Type B pancreatic cell (in vitro differentiated cells): ENCODE measurements around the gene BLACAT1. TPM values are rescaled to one million over a fixed set of nuclear protein-coding genes. Genes with fewer than 3 reads are reported as not detected.

Experiments used
- DNase-seq: peaks from one replicate; pipeline ENCODE4 v3.0.0; 2021; ENCODE audit warnings: mixed read lengths; ENCODE audit not compliant: unreplicated experiment; ENCODE audit errors: extremely low spot score
- H3K27ac Mint-ChIP-seq: 2 replicates; pipeline ENCODE4 v1.8.0; 2021; ENCODE audit warnings: mild to moderate bottlenecking, mixed read lengths
- H3K27me3 Mint-ChIP-seq: 2 replicates; pipeline ENCODE4 v1.8.0; 2021; ENCODE audit warnings: mixed read lengths
- H3K36me3 Mint-ChIP-seq: 2 replicates; pipeline ENCODE4 v1.8.0; 2021; ENCODE audit warnings: mixed read lengths
- H3K4me1 Mint-ChIP-seq: one replicate; pipeline ENCODE4 v1.8.0; 2021; ENCODE audit warnings: mixed read lengths; ENCODE audit not compliant: unreplicated experiment
- H3K4me3 Mint-ChIP-seq: 2 replicates; pipeline ENCODE4 v1.8.0; 2021; ENCODE audit warnings: mild to moderate bottlenecking, mixed read lengths
- H3K9me3 Mint-ChIP-seq: 2 replicates; pipeline ENCODE4 v1.8.0; 2021; ENCODE audit warnings: mixed read lengths
- total RNA-seq: library from RNA; stranded (reverse); gene quantifications from 2 replicates; pipeline ENCODE4 v1.2.1, GENCODE V29; 2021; ENCODE audit warnings: low replicate concordance
- TF ChIP-seq, protein P1 (sequence below): fragments of 200-600 bp; sonication (generic); conservative IDR thresholded peaks from 2 replicates; pipeline ENCODE4 v1.5.0; 2021; ENCODE audit warnings: antibody characterized with exemption, mild to moderate bottlenecking

Gene BLACAT1
- total RNA-seq, 1 donor from 2014 or later = 2.4 TPM

GRCh38 chr1:205475855-205476254 is 20.0 kb upstream of the BLACAT1 start:
- H3K9me3 Mint-ChIP-seq = peaks cover 10% of the 10 kb centered on the region
- TF ChIP-seq, protein P1, sequence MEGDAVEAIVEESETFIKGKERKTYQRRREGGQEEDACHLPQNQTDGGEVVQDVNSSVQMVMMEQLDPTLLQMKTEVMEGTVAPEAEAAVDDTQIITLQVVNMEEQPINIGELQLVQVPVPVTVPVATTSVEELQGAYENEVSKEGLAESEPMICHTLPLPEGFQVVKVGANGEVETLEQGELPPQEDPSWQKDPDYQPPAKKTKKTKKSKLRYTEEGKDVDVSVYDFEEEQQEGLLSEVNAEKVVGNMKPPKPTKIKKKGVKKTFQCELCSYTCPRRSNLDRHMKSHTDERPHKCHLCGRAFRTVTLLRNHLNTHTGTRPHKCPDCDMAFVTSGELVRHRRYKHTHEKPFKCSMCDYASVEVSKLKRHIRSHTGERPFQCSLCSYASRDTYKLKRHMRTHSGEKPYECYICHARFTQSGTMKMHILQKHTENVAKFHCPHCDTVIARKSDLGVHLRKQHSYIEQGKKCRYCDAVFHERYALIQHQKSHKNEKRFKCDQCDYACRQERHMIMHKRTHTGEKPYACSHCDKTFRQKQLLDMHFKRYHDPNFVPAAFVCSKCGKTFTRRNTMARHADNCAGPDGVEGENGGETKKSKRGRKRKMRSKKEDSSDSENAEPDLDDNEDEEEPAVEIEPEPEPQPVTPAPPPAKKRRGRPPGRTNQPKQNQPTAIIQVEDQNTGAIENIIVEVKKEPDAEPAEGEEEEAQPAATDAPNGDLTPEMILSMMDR = no peak
- peaks cover 46% of the 10 kb centered on the region for H3K27me3 Mint-ChIP-seq
- peaks cover 14% of the 10 kb centered on the region for H3K4me1 Mint-ChIP-seq
- H3K36me3 Mint-ChIP-seq = no peaks in the 10 kb centered on the region
- no peak overlapping the region for H3K27ac Mint-ChIP-seq
- H3K4me3 Mint-ChIP-seq = no peak overlapping the region
- no peak for DNase-seq

DNA sequence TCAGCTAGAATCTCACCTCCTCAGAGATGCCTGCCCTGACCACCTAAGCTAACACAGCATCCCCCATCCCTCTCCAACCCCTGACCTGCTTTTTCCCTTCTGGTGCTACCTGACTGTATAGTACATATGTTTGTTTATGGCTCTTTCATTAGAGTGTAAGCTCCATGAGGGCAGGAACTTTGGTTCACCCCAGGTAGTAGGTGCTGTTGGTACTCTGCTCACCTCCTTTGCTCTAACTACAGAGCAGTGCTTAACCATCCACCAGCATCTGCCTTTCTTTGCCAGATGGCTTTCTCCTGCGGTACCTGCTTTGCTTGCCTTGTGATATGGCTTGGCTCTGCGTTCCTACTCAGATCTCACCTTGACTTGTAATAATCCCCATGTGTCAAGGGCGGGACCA is 18.7 kb upstream of the BLACAT1 start:
- Mint-ChIP-seq H3K36me3 (no peaks in the 10 kb centered on the region), H3K27me3 (peaks cover 36% of the 10 kb centered on the region), H3K4me1 (peaks cover 14% of the 10 kb centered on the region), H3K4me3 (no peak overlapping the region), H3K9me3 (peaks cover 10% of the 10 kb centered on the region), H3K27ac (no peak overlapping the region)
- no peak for DNase-seq
- TF ChIP-seq, protein P1 = no peak

- Mint-ChIP-seq H3K4me3 (no peak overlapping the region), H3K36me3 (no peaks in the 10 kb centered on the region), H3K27ac (no peak overlapping the region), H3K9me3 (peaks cover 10% of the 10 kb centered on the region), H3K27me3 (peaks cover 40% of the 10 kb centered on the region), H3K4me1 (peaks cover 14% of the 10 kb centered on the region)
- DNase-seq = no peak
- TF ChIP-seq, protein P1 = no peak
These were observed 18.1 kb upstream of the BLACAT1 start for GRCh38 chr1:205473966-205474365.

GRCh38 chr1:205473475-205473874 is 17.6 kb upstream of the BLACAT1 start:
- H3K9me3 Mint-ChIP-seq = peaks cover 10% of the 10 kb centered on the region
- DNase-seq = no peak
- no peak overlapping the region for H3K27ac Mint-ChIP-seq
- H3K36me3 Mint-ChIP-seq = no peaks in the 10 kb centered on the region
- TF ChIP-seq, protein P1 = no peak
- H3K4me3 Mint-ChIP-seq = no peak overlapping the region
- H3K27me3 Mint-ChIP-seq = peaks cover 43% of the 10 kb centered on the region
- peaks cover 14% of the 10 kb centered on the region for H3K4me1 Mint-ChIP-seq

DNA sequence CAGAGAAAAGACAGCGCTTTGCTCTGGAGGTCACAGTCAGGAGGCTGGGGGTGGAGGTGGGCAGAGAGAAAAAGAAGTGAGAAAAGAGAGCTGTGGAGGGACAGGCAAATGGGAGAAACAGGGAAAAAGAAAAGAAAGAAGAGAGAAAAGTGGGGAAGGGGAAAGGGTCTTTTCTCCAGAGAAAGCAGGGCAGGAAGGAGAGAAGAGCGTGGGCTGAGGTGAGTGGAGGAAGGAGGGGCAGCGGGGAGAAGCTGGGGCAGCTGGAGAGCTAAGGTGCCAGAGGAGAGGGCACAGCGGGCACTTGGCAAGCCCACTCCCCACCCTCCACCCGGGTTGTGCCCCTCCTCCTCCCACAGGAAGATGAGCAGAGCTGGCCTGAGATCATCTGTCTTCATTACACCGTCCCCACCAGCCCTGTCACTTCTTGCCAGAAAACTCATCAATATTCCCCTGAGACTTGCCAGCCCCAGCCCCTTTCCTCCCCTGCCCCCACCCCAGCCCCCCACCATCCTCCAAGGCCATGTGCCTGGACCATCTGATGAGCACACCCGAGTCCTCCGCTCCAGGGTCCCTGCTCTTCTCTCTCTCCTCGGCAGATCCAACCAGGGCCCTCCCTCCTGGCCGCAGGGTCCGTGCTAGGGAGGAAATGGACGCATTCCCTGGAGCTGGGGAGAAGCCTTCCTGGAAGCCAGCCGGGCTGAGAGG is 17.0 kb upstream of the BLACAT1 start:
- no peak for DNase-seq
- H3K27ac Mint-ChIP-seq = no peak overlapping the region
- H3K4me1 Mint-ChIP-seq = peaks cover 14% of the 10 kb centered on the region
- no peak overlapping the region for H3K4me3 Mint-ChIP-seq
- no peaks in the 10 kb centered on the region for H3K36me3 Mint-ChIP-seq
- TF ChIP-seq, protein P1 = no peak
- H3K27me3 Mint-ChIP-seq = peaks cover 48% of the 10 kb centered on the region
- H3K9me3 Mint-ChIP-seq = peaks cover 10% of the 10 kb centered on the region
